ENCODE data around the gene KANSL1. TPM values are rescaled to one million over a fixed set of nuclear protein-coding genes. Genes with fewer than 3 reads are reported as not detected.

The KANSL1 gene
- total and polyA plus RNA-seq, 2 experiments from 2014 or later = 49.0 to 206 TPM

- H3K4me3 Mint-ChIP-seq = no peak overlapping the region
- peaks cover 5% of the 10 kb centered on the region for H3K27me3 Mint-ChIP-seq (ENCODE audit: insufficient read depth, low read depth, poor library complexity)
- Histone ChIP-seq H3K4me1 (ENCODE audit: insufficient read depth) (peaks cover 62% of the 10 kb centered on the region), H3K27ac (ENCODE audit: low read depth) (no peak overlapping the region), H2AFZ (no peak overlapping the region), H4K20me1 (replicated peaks; ENCODE audit: insufficient read depth) (peaks cover 94% of the 10 kb centered on the region), H3K4me3 (no peak overlapping the region), H3K79me2 (replicated peaks; ENCODE audit: insufficient read depth) (peaks cover 100% of the 10 kb centered on the region), H3K9me2 (ENCODE audit: insufficient read depth) (no peaks in the 10 kb centered on the region), H3K27me3 (ENCODE audit: insufficient read depth) (no peaks in the 10 kb centered on the region), H3K4me2 (no peak overlapping the region), H3F3A (replicated peaks; ENCODE audit: low read depth) (no peaks in the 10 kb centered on the region), H3K36me3 (ENCODE audit: insufficient read depth) (0 out of 2 replicates have a peak, but pooled peaks cover 9% of the 10 kb centered on the region)
- ATAC-seq = no peak
- no peak overlapping the region for H3K27ac Mint-ChIP-seq
- H3K9me3 Mint-ChIP-seq = no peaks in the 10 kb centered on the region
- peaks cover 43% of the 10 kb centered on the region for H3K36me3 Mint-ChIP-seq (ENCODE audit: low read depth)
- DNase-seq (ENCODE audit: low spot score) = no peak
- H3K4me1 Mint-ChIP-seq = peaks cover 62% of the 10 kb centered on the region
- TF ChIP-seq ZNF331 (CRISPR knock-in tag; IDR thresholded peaks at IDR 0.05; ENCODE audit: low read depth) (no peak), EZH2phosphoT487 (IDR thresholded peaks at IDR 0.05; ENCODE audit: unreplicated experiment) (no peak)
Observed at GRCh38 chr17:46170639-46171429, 22.4 kb downstream of the KANSL1 start.

- peaks cover 100% of the 10 kb centered on the region for H3K79me2 ChIP-seq (replicated peaks; ENCODE audit: insufficient read depth)
- no peak overlapping the region for H3K27ac ChIP-seq (ENCODE audit: low read depth)
- H4K20me1 ChIP-seq (replicated peaks; ENCODE audit: insufficient read depth) = peaks cover 93% of the 10 kb centered on the region
- no peak for ATAC-seq
- H3K4me1 ChIP-seq (ENCODE audit: insufficient read depth) = peaks cover 56% of the 10 kb centered on the region
- H3K4me3 ChIP-seq = no peak overlapping the region
- Mint-ChIP-seq H3K36me3 (ENCODE audit: low read depth) (peaks cover 43% of the 10 kb centered on the region), H3K27me3 (ENCODE audit: insufficient read depth, low read depth, poor library complexity) (peaks cover 1% of the 10 kb centered on the region), H3K4me3 (no peak overlapping the region), H3K27ac (no peak overlapping the region), H3K9me3 (no peaks in the 10 kb centered on the region), H3K4me1 (peaks cover 56% of the 10 kb centered on the region)
- no peaks in the 10 kb centered on the region for H3K9me2 ChIP-seq (ENCODE audit: insufficient read depth)
- H3F3A ChIP-seq (replicated peaks; ENCODE audit: low read depth) = no peaks in the 10 kb centered on the region
- H2AFZ ChIP-seq = no peak overlapping the region
- 0 out of 2 replicates have a peak, but pooled peaks cover 9% of the 10 kb centered on the region for H3K36me3 ChIP-seq (ENCODE audit: insufficient read depth)
- no peak overlapping the region for H3K4me2 ChIP-seq
- no peak for DNase-seq (ENCODE audit: low spot score)
- no peaks in the 10 kb centered on the region for H3K27me3 ChIP-seq (ENCODE audit: insufficient read depth)
- TF ChIP-seq STAT1 (IDR thresholded peaks at IDR 0.05; ENCODE audit: unreplicated experiment) (no peak), ZNF114 (CRISPR knock-in tag; IDR thresholded peaks at IDR 0.05) (no peak), ZNF462 (CRISPR knock-in tag; IDR thresholded peaks at IDR 0.05) (no peak), REST (IDR thresholded peaks at IDR 0.05; ENCODE audit: unreplicated experiment) (no peak), CTCF (conservative IDR thresholded peaks at IDR 0.05; ENCODE audit: low read depth in 2 of 2) (no peak), JUNB (IDR thresholded peaks at IDR 0.05; ENCODE audit: unreplicated experiment) (no peak)
Observed at GRCh38 chr17:46169913-46170638, 23.2 kb downstream of the KANSL1 start.
